Measurements from ENCODE around the gene PCSK6. TPM values are rescaled to one million over a fixed set of nuclear protein-coding genes. Genes with fewer than 3 reads are reported as not detected.
"Not testable (repeated sequence)": the region's sequence is repeated elsewhere in the genome, so short reads cannot be mapped to it uniquely, and the experiment has no call there.

PCSK6 gene
- total and polyA plus RNA-seq, 8 donors: 2.8 to 91.5 (median 17.8) TPM

DNA sequence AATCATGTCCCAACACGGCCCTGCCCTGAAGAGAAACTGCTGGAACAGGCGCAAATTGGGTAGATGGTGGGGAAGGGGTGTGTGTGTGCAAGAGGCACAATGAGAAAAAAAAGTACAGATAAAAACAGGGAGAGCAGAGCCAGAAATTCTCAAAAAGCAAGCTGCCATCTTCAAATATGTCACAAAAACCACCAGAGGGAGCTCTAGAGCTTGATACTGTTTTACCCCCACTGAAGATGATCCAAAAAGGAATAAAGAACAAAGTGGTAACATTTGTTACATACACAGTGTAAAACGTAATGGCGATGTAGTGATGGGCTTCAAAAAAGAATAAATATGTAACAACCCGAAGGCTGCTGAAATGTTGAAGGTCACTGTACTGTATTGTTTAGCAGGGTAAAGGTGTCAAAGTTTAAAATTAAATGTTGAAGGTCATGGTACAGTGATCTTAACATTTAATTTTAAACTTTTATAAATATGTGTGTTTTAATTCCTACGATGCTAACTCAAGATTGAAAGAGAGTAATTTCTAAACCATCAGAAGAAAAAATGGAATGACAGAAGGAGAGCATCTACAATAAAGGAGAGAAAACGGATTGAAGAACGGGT lies 200.5 kb downstream of the PCSK6 start:
- TF ChIP-seq, protein P1, sequence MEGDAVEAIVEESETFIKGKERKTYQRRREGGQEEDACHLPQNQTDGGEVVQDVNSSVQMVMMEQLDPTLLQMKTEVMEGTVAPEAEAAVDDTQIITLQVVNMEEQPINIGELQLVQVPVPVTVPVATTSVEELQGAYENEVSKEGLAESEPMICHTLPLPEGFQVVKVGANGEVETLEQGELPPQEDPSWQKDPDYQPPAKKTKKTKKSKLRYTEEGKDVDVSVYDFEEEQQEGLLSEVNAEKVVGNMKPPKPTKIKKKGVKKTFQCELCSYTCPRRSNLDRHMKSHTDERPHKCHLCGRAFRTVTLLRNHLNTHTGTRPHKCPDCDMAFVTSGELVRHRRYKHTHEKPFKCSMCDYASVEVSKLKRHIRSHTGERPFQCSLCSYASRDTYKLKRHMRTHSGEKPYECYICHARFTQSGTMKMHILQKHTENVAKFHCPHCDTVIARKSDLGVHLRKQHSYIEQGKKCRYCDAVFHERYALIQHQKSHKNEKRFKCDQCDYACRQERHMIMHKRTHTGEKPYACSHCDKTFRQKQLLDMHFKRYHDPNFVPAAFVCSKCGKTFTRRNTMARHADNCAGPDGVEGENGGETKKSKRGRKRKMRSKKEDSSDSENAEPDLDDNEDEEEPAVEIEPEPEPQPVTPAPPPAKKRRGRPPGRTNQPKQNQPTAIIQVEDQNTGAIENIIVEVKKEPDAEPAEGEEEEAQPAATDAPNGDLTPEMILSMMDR (IDR thresholded peaks at IDR 0.05): peak in 3 of 7 experiments; percentile 47 to 49 (median 48)
- TF ChIP-seq POLR2AphosphoS5 (IDR thresholded peaks at IDR 0.05) (no peak), POLR2A (IDR thresholded peaks at IDR 0.05) (no peak)
- Histone ChIP-seq H3K9me3 (no peaks in the 10 kb centered on the region), H3K4me3 (no peak overlapping the region), H3K27ac (no peak overlapping the region), H3K36me3 (peaks cover 25 to 70% (median 64%) of the 10 kb centered on the region in 4 donors), H3K4me1 (peaks cover 8 to 53% (median 30%) of the 10 kb centered on the region in 4 donors), H3K27me3 (no peaks in the 10 kb centered on the region)
- WGBS, 5 donors: 54 to 68% (median 56%) methylated on average over 8 of the region's 8 CpGs
- intact Hi-C loops (cut with DNase I; ENCODE audit: low total_unique reads): no loop called here
- peak in 1 of 2 donors; percentile 69 for DNase-seq

DNA sequence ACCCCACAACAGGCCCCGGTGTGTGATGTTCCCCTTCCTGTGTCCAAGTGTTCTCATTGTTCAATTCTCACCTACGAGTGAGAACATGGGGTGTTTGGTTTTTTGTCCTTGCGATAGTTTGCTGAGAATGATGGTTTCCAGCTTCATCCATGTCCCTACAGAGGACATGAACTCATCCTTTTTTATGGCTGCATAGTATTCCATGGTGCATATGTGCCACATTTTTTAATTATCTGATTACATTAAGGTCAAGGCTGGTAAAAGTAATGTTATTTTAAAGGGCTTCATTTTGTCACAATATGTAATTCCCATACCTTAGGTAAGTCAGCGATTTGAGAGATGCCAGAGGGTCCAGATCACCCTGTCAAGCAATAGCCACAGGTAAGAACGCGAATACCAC lies 202.2 kb downstream of the PCSK6 start:
- Histone ChIP-seq H3K36me3 (peaks cover 42 to 87% (median 80%) of the 10 kb centered on the region in 4 donors), H3K4me1 (peaks cover 0 to 36% (median 14%) of the 10 kb centered on the region in 4 donors)
- DNase-seq; H3K4me3 ChIP-seq; intact Hi-C loops (cut with DNase I; ENCODE audit: low total_unique reads); H3K27me3 ChIP-seq; H3K9me3 ChIP-seq; H3K27ac ChIP-seq: not testable (repeated sequence)
- 95 to 98% (median 96%) methylated on average over 6 of the region's 6 CpGs for WGBS, 5 donors

DNA sequence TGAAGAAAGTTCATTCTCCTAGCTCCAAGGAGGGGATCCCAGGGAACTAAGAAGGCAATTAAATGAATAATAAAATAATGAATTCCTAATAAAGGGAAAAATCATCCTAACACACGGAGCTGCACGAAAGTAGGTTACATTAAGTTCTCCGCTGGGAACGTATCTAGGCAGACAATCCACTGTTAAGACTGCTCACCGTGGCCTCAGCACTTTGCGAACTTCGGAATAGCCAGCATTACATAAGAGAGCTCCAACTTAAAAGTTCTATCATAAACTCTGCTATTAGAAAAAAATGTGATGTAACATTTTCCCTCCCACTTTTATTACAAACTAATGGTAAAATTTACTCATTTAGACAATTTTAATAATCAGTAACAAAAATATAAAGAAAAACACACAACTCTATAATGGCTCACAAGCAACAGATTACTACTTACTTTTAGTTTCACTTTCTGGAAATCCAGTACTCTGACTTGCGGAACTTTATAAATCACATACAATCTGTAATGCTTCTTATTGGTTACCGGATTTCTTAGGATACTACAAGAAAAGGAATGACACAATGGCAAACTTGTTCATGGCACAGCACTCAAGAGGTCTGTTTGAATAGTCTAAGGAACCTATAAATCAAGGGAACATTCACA lies 202.9 kb downstream of the PCSK6 start:
- intact Hi-C loops (cut with DNase I; ENCODE audit: low total_unique reads): no loop called here

DNA sequence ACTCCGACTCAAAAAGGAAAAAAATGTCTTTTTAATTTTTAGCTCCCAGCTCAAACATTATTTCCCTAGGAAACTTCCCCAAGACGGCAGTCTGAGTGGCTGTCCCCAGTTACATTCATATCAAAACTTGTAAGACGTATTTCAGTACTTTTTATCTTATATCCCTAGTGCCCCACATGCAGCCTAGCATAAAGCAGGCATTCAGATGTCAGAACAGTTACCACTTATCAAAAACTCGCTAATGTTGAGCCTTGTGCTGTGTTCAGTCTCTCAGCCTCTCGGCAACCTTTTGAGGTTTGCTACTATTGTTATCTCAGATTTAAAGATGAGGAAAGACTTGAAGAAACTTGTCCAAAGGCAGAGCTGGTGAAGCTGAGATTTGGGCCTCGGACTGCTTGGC lies 205.6 kb downstream of the PCSK6 start:
- intact Hi-C loops (cut with DNase I; ENCODE audit: low total_unique reads): no loop called here
- WGBS, 5 donors: 70 to 87% (median 79%) methylated on average over 6 of the region's 6 CpGs
- no peak for DNase-seq
- no peaks in the 10 kb centered on the region for H3K27me3 ChIP-seq
- TF ChIP-seq EP300 (IDR thresholded peaks at IDR 0.05) (no peak), POLR2A (IDR thresholded peaks at IDR 0.05) (no peak), POLR2AphosphoS5 (IDR thresholded peaks at IDR 0.05) (no peak)
- TF ChIP-seq, protein P1 (IDR thresholded peaks at IDR 0.05): no peak
- H3K4me1 ChIP-seq: peaks cover 0 to 14% (median 6%) of the 10 kb centered on the region in 4 donors
- H3K4me3 ChIP-seq: no peak overlapping the region
- H3K36me3 ChIP-seq: peaks cover 53 to 98% (median 93%) of the 10 kb centered on the region in 4 donors
- H3K27ac ChIP-seq: no peak overlapping the region
- no peaks in the 10 kb centered on the region for H3K9me3 ChIP-seq

More for the DNA sequence above, 202.9 kb downstream of the PCSK6 start:
- Histone ChIP-seq H3K9me3 (no peaks in the 10 kb centered on the region), H3K4me1 (peaks cover 0 to 29% (median 8%) of the 10 kb centered on the region in 4 donors), H3K27me3 (no peaks in the 10 kb centered on the region), H3K27ac (no peak overlapping the region), H3K4me3 (no peak overlapping the region), H3K36me3 (peaks cover 45 to 95% (median 86%) of the 10 kb centered on the region in 4 donors)
- 80 to 90% (median 87%) methylated on average over 9 of the region's 9 CpGs for WGBS, 5 donors
- DNase-seq: no peak
- TF ChIP-seq POLR2AphosphoS5 (IDR thresholded peaks at IDR 0.05) (no peak), POLR2A (IDR thresholded peaks at IDR 0.05) (no peak), EP300 (IDR thresholded peaks at IDR 0.05) (no peak)
- TF ChIP-seq, protein P1 (IDR thresholded peaks at IDR 0.05): no peak

DNA sequence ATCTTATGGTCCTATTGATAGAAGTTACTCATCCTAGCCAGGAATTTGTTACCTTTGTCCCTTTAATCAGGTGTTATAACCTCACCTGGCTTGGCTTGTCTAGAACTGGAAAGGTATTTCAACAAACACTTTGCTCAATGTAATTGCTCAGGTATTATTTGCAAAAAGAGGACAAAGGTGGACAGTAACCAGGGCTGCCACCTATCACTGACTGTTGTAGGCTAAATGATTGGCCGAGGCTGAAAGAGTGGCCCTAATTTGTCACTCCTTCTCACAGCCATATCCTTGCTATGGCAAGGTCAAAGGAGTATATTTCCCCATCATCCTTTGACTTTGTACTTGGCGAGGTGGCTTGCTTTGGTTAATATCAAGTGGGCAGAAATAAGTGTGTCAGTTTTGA lies 209.5 kb downstream of the PCSK6 start:
- Histone ChIP-seq H3K9me3 (no peaks in the 10 kb centered on the region), H3K36me3 (peaks cover 39 to 70% (median 61%) of the 10 kb centered on the region in 4 donors), H3K27me3 (no peaks in the 10 kb centered on the region), H3K4me3 (no peak overlapping the region), H3K27ac (peak overlapping the region in 1 of 5 donors; percentile 33), H3K4me1 (peaks cover 14 to 28% (median 22%) of the 10 kb centered on the region in 4 donors)
- peak in 1 of 2 donors; percentile 30 for DNase-seq
- no peak for TF ChIP-seq POLR2A (IDR thresholded peaks at IDR 0.05)
- TF ChIP-seq POLR2AphosphoS5 (IDR thresholded peaks at IDR 0.05): no peak
- TF ChIP-seq, protein P1 (IDR thresholded peaks at IDR 0.05): no peak
- no peak for TF ChIP-seq EP300 (IDR thresholded peaks at IDR 0.05)
- WGBS, 5 donors: 53 to 73% (median 63%) methylated on average over 2 of the region's 2 CpGs
- intact Hi-C loops (cut with DNase I; ENCODE audit: low total_unique reads): no loop called here

Data from stomach (tissue), 9 donors.